GM18526 (cell line): ENCODE measurements around the gene SSBP4.

Source experiments
- POLR2A ChIP-seq: IDR thresholded peaks from 3 replicates; pipeline ENCODE4 v1.6.1; 2011; ENCODE audit not compliant: insufficient read length; ENCODE audit errors: extremely low read depth

Gene SSBP4

GRCh38 chr19:18456279-18456678 is 37.1 kb downstream of the SSBP4 start:
- TF ChIP-seq POLR2A: no peak

- no peak for TF ChIP-seq POLR2A
Observed at GRCh38 chr19:18456974-18457373, 37.8 kb downstream of the SSBP4 start.

- TF ChIP-seq POLR2A: no peak
Observed at GRCh38 chr19:18457483-18458331, 38.5 kb downstream of the SSBP4 start.

- TF ChIP-seq POLR2A: no peak
Observed at GRCh38 chr19:18460900-18461299, 41.7 kb downstream of the SSBP4 start.

DNA sequence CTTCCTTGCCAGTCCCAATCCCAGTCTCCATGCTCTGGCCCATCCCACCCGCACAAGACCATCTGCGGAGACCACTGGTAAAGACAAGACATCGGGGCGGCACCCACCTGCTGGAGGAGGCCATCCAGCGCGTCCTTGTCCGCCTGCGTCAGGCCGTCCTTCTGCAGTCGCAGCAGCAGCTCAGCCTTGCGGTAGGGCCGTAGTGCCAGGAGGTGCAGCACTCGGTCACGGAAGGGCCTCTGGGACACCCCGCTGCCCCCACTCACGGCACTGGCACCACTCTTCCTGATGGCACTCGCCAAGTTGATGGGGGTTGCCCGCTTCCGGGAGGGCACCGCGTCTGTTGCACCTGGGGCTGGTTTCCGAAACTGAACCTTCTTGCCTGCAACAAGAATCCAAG is 42.3 kb downstream of the SSBP4 start:
- no peak for TF ChIP-seq POLR2A

DNA sequence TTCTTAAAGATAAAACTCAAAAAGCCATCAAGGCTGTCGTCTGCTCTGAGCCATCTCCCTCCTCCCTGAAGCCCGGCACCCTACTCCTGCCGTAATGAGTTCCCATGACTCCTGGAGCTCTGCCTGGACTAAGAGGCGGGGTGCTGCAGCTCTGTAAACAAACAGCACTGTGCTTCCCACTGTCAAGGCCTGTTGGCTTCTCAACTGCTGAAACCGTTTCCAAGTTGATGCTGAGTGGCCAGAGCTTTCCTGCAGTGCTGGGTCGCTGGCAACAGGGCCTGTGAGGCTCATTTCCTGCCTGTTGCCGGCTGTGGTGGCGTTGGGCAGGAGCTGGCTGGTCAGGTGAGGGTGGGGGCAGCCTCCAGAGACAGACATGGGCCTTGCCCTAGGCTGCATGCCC is 45.4 kb downstream of the SSBP4 start:
- TF ChIP-seq POLR2A: no peak

DNA sequence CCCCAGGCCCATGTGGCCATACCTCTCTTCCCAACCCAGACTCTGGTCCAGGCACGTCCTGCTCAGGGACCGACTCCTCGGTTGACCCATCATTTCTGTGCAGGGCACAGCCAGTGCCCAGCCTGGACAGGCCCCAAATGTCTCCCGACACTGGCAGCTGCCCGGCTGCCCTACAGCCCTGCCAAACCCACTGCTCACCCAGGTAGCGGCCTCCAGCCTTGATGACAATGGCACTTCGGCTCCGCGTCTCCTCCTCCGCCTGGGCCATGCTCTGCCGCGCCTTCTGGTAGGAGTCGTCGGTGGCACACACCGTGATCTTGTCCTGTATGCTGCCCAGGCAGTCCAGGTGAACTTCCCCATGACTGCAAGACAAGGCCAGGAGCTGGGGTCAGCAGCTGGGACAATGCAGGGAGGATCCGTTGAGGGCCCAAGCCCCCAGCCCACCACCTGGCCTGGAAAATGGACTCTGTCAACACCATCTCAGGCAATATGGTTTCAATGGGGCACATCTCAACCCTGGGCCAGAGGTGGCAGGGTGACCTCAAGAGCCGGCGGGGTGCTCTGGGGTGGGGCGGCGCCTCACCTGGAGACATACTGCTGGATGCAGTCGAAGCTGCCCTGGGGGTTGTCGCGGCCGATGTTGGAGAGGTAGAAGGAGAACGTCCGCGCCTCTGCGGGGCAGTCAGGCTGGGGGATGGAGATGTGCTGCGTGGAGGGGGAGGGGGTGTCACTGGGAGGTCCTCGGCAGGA is 46.2 kb downstream of the SSBP4 start:
- TF ChIP-seq POLR2A: no peak

GRCh38 chr19:18465964-18466339 is 46.8 kb downstream of the SSBP4 start:
- no peak for TF ChIP-seq POLR2A

- TF ChIP-seq POLR2A: no peak
Observed at GRCh38 chr19:18466354-18466753, 47.2 kb downstream of the SSBP4 start.

GRCh38 chr19:18467978-18468377 is 48.8 kb downstream of the SSBP4 start:
- TF ChIP-seq POLR2A: no peak

GRCh38 chr19:18468517-18468916 is 49.3 kb downstream of the SSBP4 start:
- no peak for TF ChIP-seq POLR2A

- TF ChIP-seq POLR2A: no peak
Observed at GRCh38 chr19:18469069-18469846, 50.1 kb downstream of the SSBP4 start.

DNA sequence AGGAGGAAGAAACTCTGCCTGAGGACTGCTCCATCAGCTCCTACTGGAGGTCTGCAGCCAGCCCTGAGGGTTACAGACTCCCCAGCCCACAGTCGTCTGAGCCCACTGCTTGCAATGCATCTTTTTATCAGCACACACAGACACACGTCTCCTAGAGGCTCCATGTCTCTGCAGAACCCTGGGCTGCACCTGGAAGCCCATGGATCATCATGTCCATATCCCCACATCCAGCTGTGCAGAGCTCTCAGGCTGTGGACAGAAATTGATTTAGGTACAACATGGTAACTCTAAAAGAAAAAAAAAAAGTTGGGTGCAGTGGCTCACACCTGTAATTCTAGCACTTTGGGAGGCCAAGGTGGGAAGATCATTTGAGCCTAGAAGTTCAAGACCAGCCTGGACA is 51.6 kb downstream of the SSBP4 start:
- TF ChIP-seq POLR2A: no peak

DNA sequence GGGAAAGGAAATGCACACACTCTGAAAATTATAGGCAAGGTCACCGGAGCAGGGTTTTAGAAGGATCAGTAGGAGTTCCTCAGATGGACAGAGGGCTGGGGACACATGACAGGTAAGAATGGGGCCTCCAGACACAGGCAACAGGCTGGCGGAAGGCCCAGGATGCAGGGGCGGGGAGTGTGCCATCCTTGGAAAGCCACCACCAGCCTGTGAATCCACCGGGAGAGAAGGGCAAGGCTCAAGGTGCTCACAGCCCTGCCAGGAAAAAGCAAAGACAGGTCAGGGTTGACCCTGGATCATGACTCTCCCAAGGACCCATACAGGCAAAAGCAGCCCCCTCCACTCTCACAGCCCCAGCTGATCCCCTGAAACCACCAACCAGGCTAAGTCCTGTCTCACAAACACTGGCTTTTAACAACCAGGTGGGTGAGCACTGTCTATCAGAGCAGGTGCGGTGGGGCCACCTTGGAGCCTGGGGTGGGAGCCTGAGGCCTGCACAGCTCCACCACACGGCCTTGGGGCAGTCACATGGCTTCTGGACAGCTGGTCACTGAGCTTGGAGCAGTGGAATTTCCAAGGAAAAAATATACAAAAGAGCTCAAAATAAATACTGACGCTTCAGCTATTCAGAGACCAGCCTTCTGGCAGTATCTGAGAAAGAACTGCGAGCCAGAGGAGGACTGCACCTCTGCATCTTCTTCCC is 54.0 kb downstream of the SSBP4 start:
- no peak for TF ChIP-seq POLR2A

DNA sequence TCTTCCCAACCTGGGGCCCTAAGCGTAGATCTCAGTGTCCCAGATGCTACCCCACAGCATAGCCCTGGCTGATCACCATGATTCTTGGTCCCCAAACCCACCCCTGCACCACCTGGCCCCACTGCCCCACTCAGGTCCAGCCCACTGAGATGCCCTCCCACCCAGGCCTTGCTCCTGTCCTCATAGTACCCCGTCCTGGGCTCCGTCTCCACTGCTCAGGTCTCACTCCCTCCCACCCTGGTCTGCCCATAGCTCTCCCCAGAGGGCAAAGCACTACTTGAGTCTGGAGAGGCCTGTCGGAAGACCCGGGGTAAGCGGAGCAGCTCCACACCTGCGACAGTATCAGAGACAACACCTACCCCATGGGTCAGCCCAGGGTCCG is 54.5 kb downstream of the SSBP4 start:
- TF ChIP-seq POLR2A: no peak
